Right lobe of liver (tissue), 4 donors: Measurements from ENCODE around the gene MTMR2.

Experiments
- CTCF ChIP-seq, 4 donors: fragments of 200-600 bp in 3 of 4; fragments of 450-650 bp in 1 of 4; IDR thresholded peaks; one replicate each; pipeline versions ENCODE4 v1.5.1 to v1.8.0; 2016 to 2022; ENCODE audit warnings: antibody characterized with exemption in 4 of 4, mild to moderate bottlenecking in 2 of 4
- POLR2A ChIP-seq: fragments of 450-650 bp; IDR thresholded peaks from one replicate; pipeline ENCODE4 v1.6.1; 2017; ENCODE audit warnings: antibody characterized with exemption, mild to moderate bottlenecking
- donor health status: DM: no; HTN: no; CAD: no.
- donor health status: DM: no; HTN: no; CAD: no.
- donor health status: DM: no; HTN: yes; CAD: no.

- TF ChIP-seq CTCF (IDR thresholded peaks at IDR 0.05) (no peak), POLR2A (no peak)
Observed at GRCh38 chr11:95888439-95888838, 35.5 kb downstream of the MTMR2 start.
